ENCODE measurements around the gene NFE2L2.

NFE2L2 gene

DNA sequence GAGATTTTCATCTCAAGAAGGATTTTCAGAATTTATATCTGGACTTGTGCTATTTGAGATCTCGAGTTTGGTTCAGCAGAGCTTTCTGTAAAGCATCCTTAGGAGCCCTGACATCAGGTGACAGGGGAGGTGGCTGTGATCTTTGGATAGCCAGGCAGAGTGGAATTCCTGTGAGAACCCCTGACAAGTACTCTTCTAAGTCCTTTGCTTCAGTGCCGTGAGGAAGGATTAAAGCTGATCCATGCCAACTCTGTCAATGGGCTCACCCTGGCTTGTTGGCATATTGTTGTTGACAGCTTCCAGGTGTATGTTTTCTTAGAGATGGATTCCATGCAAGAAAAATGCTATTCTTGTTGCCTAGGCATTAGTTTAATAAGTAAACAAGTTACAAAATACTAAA is 38.0 kb upstream of the NFE2L2 start:
- no peak overlapping the region for H3K27ac ChIP-seq
- TF ChIP-seq ZFX (IDR thresholded peaks at IDR 0.05; ENCODE audit: borderline replicate concordance): no peak
- TF ChIP-seq, protein P1, sequence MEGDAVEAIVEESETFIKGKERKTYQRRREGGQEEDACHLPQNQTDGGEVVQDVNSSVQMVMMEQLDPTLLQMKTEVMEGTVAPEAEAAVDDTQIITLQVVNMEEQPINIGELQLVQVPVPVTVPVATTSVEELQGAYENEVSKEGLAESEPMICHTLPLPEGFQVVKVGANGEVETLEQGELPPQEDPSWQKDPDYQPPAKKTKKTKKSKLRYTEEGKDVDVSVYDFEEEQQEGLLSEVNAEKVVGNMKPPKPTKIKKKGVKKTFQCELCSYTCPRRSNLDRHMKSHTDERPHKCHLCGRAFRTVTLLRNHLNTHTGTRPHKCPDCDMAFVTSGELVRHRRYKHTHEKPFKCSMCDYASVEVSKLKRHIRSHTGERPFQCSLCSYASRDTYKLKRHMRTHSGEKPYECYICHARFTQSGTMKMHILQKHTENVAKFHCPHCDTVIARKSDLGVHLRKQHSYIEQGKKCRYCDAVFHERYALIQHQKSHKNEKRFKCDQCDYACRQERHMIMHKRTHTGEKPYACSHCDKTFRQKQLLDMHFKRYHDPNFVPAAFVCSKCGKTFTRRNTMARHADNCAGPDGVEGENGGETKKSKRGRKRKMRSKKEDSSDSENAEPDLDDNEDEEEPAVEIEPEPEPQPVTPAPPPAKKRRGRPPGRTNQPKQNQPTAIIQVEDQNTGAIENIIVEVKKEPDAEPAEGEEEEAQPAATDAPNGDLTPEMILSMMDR (IDR thresholded peaks at IDR 0.05): no peak

DNA sequence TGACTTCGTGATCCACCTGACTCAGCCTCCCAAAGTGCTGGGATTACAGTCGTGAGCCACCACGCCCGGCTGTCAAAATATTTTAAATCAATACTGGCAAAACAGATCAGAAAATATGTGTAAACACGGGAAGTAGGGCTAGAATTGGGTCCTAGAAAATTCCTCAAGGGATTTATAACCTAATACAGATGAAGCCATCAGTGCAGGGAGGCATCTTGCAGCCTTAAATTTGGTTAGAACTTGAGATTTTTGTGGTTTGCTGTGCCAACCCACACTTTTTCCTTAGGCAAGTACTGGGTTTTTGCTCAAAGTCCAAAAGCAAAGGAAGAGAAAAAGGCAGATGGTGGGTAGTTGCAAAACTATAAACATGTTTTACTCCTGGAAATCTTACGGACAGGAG is 33.7 kb upstream of the NFE2L2 start:
- no peak overlapping the region for H3K27ac ChIP-seq
- TF ChIP-seq ZFX (IDR thresholded peaks at IDR 0.05; ENCODE audit: borderline replicate concordance): no peak
- TF ChIP-seq, protein P1 (IDR thresholded peaks at IDR 0.05): no peak

DNA sequence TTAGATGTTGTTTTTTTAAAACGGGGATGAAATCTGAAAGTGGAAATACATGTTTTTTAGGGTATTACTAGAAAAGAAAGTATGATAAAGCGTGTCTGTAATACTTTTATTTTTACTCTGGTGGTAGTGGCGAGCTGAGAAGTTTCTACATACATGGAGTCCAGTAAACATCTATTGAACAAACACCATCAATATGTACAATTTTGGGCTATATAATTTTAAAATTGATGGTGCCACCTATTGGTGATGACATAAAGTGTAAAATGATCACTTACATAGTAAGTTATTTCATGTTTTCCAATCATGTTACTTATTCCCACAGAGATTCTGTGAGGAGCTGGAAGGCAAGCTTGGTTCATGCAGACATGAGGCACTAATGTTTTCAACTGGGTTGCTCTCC is 31.5 kb upstream of the NFE2L2 start:
- H3K27ac ChIP-seq: no peak overlapping the region
- TF ChIP-seq, protein P1 (IDR thresholded peaks at IDR 0.05): peak; percentile 37
- no peak for TF ChIP-seq ZFX (IDR thresholded peaks at IDR 0.05; ENCODE audit: borderline replicate concordance)

DNA sequence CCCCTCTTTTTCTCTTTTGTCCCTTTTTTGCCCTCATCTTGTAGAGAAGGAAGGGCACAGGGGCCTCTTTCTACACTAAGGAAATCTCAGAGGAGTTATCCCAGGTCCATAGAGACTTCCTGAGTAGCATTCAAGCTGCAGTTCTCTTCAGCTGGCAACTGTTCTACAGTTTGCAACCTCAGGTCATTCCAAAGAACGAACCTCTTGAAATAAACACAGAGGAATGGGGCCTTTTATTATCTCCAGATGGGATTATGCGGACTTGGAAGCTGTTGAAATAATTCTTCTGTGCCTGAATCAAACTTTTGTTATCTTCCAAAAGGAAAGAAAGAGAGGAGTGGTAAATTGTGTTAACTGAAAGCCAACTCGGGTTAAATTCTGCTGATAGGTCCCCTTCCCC is 31.0 kb upstream of the NFE2L2 start:
- TF ChIP-seq, protein P1 (IDR thresholded peaks at IDR 0.05): no peak
- TF ChIP-seq ZFX (IDR thresholded peaks at IDR 0.05; ENCODE audit: borderline replicate concordance): no peak
- no peak overlapping the region for H3K27ac ChIP-seq

DNA sequence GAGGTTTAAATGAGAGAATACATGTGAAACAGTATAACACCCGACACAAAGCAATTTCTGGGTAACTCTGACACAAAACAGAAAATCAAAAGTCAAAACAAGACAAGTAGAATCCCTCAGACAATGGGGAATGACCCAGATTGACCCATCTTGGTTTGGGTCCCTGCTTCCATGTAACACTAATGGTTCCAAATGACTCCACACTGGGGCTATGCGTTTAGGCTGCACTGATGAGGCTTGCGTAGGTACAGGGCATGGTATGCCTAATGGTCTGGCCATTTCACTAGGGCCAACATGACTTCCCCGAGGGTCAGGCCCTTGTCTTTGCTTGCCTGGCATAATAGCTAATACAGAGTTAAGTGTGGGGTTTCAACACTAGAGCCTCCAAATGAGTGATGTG is 27.2 kb upstream of the NFE2L2 start:
- TF ChIP-seq ZFX (IDR thresholded peaks at IDR 0.05; ENCODE audit: borderline replicate concordance): no peak
- TF ChIP-seq, protein P1 (IDR thresholded peaks at IDR 0.05): no peak
- no peak overlapping the region for H3K27ac ChIP-seq

DNA sequence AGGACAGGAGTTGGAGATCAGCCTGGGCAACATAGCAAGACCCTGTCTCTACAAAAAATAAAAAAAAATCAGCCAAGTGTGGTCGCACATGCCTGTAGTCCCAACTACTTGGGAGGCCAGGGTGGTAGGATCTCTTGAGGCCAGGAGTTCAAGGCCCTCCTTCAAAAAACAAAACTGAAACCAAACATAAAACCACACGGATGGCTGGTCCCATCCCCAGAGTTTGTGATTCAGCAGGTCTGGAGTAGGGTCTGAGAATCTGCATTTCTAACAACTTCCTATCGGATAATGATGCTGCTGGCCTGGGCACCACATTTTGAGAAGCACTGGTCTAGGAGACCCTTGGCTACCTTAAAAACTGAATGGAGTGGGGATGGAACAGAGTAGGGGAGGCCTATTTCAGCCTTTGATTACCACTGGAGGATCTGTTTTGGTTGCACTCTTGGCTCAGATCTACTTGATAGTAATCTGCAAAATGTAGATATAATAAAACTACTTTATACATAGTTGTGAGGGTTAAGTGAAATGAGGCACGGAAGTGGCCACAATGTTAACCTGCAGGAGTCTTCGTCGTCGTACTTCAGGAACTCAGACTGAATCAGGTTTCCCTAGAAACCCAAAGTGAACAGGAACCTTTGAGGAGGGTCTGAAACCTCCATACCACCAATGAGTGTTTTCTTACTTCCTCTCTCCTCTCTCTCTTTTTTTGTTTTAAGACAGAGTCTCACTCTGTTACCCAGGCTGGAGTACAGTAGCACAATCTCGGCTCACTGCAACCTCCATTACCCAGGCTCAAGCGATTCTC is 25.5 kb upstream of the NFE2L2 start:
- H3K27ac ChIP-seq: no peak overlapping the region
- TF ChIP-seq, protein P1 (IDR thresholded peaks at IDR 0.05): no peak
- TF ChIP-seq ZFX (IDR thresholded peaks at IDR 0.05; ENCODE audit: borderline replicate concordance): no peak

DNA sequence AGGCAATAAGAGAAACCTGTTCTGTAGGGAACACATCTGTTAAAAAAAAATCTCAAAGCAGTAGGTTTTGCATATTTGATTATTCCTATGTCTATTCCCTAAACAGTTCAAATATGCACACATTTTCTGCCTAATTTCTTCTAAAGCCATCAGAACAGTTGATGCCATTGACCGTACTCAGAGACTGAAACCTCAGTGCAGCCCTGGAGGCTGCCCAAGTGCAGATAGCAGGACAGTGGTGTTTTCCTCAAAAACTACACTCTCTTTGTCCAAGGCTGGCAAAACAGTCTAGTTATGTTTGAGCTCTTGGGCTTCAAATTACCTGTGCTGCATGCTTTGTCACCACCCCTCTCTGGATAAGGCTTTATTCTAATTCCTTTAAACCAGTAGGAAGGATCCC is 23.3 kb upstream of the NFE2L2 start:
- no peak overlapping the region for H3K27ac ChIP-seq
- TF ChIP-seq ZFX (IDR thresholded peaks at IDR 0.05; ENCODE audit: borderline replicate concordance): no peak
- TF ChIP-seq, protein P1 (IDR thresholded peaks at IDR 0.05): no peak

All from 22Rv1 (cell line).